Measurements from ENCODE around the gene MGAT2. TPM values are rescaled to one million over a fixed set of nuclear protein-coding genes. Genes with fewer than 3 reads are reported as not detected.
"Not testable (repeated sequence)": the region's sequence is repeated elsewhere in the genome, so short reads cannot be mapped to it uniquely, and the experiment has no call there.

The MGAT2 gene
- total RNA-seq, 1 donor from 2014 or later: 11.3 TPM

DNA sequence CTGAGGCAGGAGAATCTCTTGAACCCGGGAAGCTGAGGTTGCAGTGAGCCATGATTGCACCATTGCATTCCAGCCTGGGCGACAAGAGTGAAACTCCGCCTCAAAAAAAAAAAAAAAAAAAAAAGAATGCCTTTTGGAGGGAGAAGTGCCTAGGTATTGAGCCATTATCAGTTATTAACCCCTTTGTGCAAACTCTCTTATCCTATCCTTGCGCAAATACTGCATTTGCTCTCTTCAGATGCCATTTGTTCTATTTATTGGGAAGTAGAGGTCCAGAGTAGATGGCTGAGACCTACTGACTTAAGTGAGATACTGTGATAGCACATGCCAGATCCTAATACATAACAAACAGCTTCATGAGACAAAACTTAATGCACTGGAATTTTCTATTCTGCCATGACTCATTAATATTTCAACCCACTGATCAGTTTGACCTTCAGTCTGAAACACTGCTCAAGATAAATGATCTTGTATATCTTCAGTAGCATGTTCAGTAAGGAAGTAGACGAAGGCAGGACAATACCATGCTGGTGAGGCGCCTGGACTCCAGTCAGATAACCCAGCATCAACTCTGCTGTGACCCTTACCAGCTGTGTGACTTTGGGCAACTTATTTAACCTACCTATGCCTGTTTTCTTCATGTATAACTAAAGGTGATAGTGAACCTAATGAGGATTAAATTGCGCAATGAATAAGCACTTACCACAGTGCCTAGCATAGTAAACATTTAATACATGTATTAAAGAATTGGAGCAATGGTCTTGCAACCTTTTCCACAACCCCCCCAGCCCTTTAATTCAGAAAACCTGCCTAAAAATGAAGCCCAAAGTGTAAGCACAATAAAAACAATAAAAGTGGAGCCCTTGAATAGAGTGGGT lies 20.2 kb downstream of the MGAT2 start:
- Histone ChIP-seq H3K36me3 (no peaks in the 10 kb centered on the region), H3K4me3 (no peak overlapping the region), H3K27me3 (no peaks in the 10 kb centered on the region), H3K27ac (no peak overlapping the region), H3K4me1 (peaks cover 49% of the 10 kb centered on the region), H3K9me3 (no peaks in the 10 kb centered on the region)
- intact Hi-C loops (cut with DNase I): loop anchor here (2.0 kb wide), 1 partner anchor 50 kb away; no protein-coding TSS in a partner anchor
- no peak for TF ChIP-seq POLR2AphosphoS5 (IDR thresholded peaks at IDR 0.05; ENCODE audit: insufficient read depth in 1 of 2, low read depth in 1 of 2)
- TF ChIP-seq, protein P1, sequence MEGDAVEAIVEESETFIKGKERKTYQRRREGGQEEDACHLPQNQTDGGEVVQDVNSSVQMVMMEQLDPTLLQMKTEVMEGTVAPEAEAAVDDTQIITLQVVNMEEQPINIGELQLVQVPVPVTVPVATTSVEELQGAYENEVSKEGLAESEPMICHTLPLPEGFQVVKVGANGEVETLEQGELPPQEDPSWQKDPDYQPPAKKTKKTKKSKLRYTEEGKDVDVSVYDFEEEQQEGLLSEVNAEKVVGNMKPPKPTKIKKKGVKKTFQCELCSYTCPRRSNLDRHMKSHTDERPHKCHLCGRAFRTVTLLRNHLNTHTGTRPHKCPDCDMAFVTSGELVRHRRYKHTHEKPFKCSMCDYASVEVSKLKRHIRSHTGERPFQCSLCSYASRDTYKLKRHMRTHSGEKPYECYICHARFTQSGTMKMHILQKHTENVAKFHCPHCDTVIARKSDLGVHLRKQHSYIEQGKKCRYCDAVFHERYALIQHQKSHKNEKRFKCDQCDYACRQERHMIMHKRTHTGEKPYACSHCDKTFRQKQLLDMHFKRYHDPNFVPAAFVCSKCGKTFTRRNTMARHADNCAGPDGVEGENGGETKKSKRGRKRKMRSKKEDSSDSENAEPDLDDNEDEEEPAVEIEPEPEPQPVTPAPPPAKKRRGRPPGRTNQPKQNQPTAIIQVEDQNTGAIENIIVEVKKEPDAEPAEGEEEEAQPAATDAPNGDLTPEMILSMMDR (IDR thresholded peaks at IDR 0.05): no peak
- TF ChIP-seq POLR2A (IDR thresholded peaks at IDR 0.05): no peak
- no peak for DNase-seq (ENCODE audit: extremely low spot score in 2 of 2)

DNA sequence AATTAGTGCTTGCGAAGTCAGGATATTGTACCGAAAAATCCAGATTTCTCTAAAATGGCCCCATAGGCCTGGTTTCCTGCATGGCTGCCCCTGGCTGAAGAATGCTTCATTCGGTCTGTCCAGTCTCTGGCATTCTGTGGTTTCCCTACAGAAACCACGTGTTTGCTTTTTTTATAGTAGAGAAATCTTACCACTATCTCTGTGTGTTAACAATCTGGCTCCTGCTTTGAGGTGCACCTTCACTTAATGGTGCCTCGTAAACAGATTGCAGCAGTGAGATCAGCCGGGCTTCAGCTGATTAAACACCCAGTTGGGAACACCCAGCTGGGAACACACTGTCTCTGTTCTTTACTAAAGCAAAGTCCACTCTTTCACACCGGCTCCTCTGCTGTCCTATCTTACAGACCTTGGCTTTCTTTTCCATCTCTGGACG lies 21.1 kb downstream of the MGAT2 start:
- Histone ChIP-seq H3K27me3 (no peaks in the 10 kb centered on the region), H3K36me3 (no peaks in the 10 kb centered on the region), H3K4me1 (peaks cover 40% of the 10 kb centered on the region), H3K9me3 (no peaks in the 10 kb centered on the region), H3K27ac (no peak overlapping the region), H3K4me3 (no peak overlapping the region)
- no peak for DNase-seq (ENCODE audit: extremely low spot score in 2 of 2)
- intact Hi-C loops (cut with DNase I): loop anchor here (2.0 kb wide), 1 partner anchor 49 kb away; no protein-coding TSS in a partner anchor
- TF ChIP-seq POLR2A (IDR thresholded peaks at IDR 0.05) (no peak), POLR2AphosphoS5 (IDR thresholded peaks at IDR 0.05; ENCODE audit: insufficient read depth in 1 of 2, low read depth in 1 of 2) (no peak)
- TF ChIP-seq, protein P1 (IDR thresholded peaks at IDR 0.05): no peak

- H3K36me3 ChIP-seq: no peaks in the 10 kb centered on the region
- H3K9me3 ChIP-seq: no peaks in the 10 kb centered on the region
- H3K4me1 ChIP-seq: peaks cover 36% of the 10 kb centered on the region
- TF ChIP-seq, protein P1 (IDR thresholded peaks at IDR 0.05): no peak
- no peak for TF ChIP-seq POLR2AphosphoS5 (IDR thresholded peaks at IDR 0.05; ENCODE audit: insufficient read depth in 1 of 2, low read depth in 1 of 2)
- TF ChIP-seq POLR2A (IDR thresholded peaks at IDR 0.05): no peak
- no peak overlapping the region for H3K27ac ChIP-seq
- no peaks in the 10 kb centered on the region for H3K27me3 ChIP-seq
- intact Hi-C loops (cut with DNase I): no loop called here
- DNase-seq (ENCODE audit: extremely low spot score in 2 of 2): no peak
- H3K4me3 ChIP-seq: no peak overlapping the region
Observed at GRCh38 chr14:49642163-49642562, 21.6 kb downstream of the MGAT2 start.

DNA sequence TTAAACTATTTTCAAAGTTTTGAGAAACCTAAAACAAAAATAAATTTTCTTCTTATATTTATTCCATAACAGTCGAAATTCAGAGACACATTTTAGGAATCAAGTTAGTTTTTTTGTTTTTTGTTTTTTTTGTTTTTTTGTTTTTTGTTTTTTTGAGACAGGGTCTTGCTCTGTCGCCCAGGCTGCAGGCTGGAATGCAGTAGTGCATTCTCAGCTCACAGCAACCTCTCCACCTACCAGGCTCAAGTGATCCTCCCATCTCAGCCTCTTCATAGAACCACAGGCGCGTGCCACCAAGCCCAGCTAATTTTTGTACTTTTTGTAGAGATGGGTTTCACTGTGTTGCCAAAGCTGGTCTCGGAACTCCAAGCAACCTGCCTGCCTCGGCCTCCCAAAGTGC lies 32.9 kb downstream of the MGAT2 start:
- TF ChIP-seq, protein P1 (IDR thresholded peaks at IDR 0.05): no peak
- TF ChIP-seq POLR2AphosphoS5 (IDR thresholded peaks at IDR 0.05; ENCODE audit: insufficient read depth in 1 of 2, low read depth in 1 of 2) (no peak), POLR2A (IDR thresholded peaks at IDR 0.05) (no peak)
- Histone ChIP-seq H3K27ac (no peak overlapping the region), H3K27me3 (no peaks in the 10 kb centered on the region), H3K9me3 (no peaks in the 10 kb centered on the region), H3K4me3 (no peak overlapping the region), H3K4me1 (no peaks in the 10 kb centered on the region), H3K36me3 (no peaks in the 10 kb centered on the region)
- no peak for DNase-seq (ENCODE audit: extremely low spot score in 2 of 2)
- intact Hi-C loops (cut with DNase I): no loop called here

GRCh38 chr14:49654511-49654910 lies 33.9 kb downstream of the MGAT2 start:
- intact Hi-C loops (cut with DNase I): no loop called here
- TF ChIP-seq, protein P1 (IDR thresholded peaks at IDR 0.05): no peak
- TF ChIP-seq POLR2A (IDR thresholded peaks at IDR 0.05) (no peak), POLR2AphosphoS5 (IDR thresholded peaks at IDR 0.05; ENCODE audit: insufficient read depth in 1 of 2, low read depth in 1 of 2) (no peak)
- no peaks in the 10 kb centered on the region for H3K4me1 ChIP-seq
- no peak overlapping the region for H3K4me3 ChIP-seq
- no peaks in the 10 kb centered on the region for H3K36me3 ChIP-seq
- no peak overlapping the region for H3K27ac ChIP-seq
- no peak for DNase-seq (ENCODE audit: extremely low spot score in 2 of 2)
- no peaks in the 10 kb centered on the region for H3K9me3 ChIP-seq
- H3K27me3 ChIP-seq: no peaks in the 10 kb centered on the region

DNA sequence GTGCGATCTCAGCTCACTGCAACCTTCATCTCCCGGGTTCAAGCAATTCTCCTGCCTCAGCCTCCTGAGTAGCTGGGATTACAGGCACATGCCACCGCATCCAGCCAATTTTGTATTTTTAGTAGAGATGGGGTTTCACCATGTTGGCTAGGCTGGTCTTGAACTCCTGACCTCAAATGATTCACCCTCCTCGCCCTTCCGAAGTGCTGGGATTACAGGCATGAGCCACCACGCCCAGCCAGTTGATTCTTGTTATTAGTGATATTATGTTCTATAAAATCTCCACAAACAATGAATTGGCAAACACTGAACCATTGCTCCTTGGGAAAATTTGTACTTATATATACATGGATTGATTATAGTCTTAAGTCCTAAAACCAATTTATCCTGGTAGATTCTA lies 36.9 kb downstream of the MGAT2 start:
- intact Hi-C loops (cut with DNase I); H3K4me3 ChIP-seq; H3K27me3 ChIP-seq; H3K9me3 ChIP-seq; H3K4me1 ChIP-seq; H3K27ac ChIP-seq; DNase-seq (ENCODE audit: extremely low spot score in 2 of 2); H3K36me3 ChIP-seq: not testable (repeated sequence)
